Activated B cell treated with CpG ODN at 0.5 μM for 24 hours (primary cell): ENCODE results near the gene TLK1. TPM values are rescaled to one million over a fixed set of nuclear protein-coding genes. Genes with fewer than 3 reads are reported as not detected.
"Not testable (repeated sequence)": the region's sequence is repeated elsewhere in the genome, so short reads cannot be mapped to it uniquely, and the experiment has no call there.

ENCODE experiments used
- ATAC-seq: fragments of 200-7000 bp; cut with Tn5 transposase; one replicate; pipeline ENCODE4 v1.10.0; 2021; ENCODE audit warnings: low read depth, mild to moderate bottlenecking, moderate library complexity
- CTCF ChIA-PET: fragments of 350-600 bp; sonication (Branson Sonifier 250); formaldehyde crosslinking; loops from one replicate; lab custom pipeline; 2021; ENCODE audit warnings: antibody characterized with exemption; lab: Charles Lee
- POLR2A ChIA-PET: fragments of 350-600 bp; sonication (Branson Sonifier 250); formaldehyde crosslinking; loops from one replicate; lab custom pipeline; 2021; ENCODE audit warnings: antibody characterized with exemption; lab: Charles Lee
- DNase-seq: peaks from one replicate; pipeline ENCODE4 v3.0.0; 2022
- H3K27ac Mint-ChIP-seq: one replicate; pipeline ENCODE4 v1.8.0; 2020; ENCODE audit warnings: mixed read lengths
- H3K27me3 Mint-ChIP-seq: one replicate; pipeline ENCODE4 v1.8.0; 2021; ENCODE audit warnings: mixed read lengths
- H3K36me3 Mint-ChIP-seq: one replicate; pipeline ENCODE4 v1.8.0; 2021; ENCODE audit warnings: low read depth, mixed read lengths
- H3K4me1 Mint-ChIP-seq: one replicate; pipeline ENCODE4 v1.8.0; 2021; ENCODE audit warnings: mixed read lengths
- H3K4me3 Mint-ChIP-seq: one replicate; pipeline ENCODE4 v1.8.0; 2020; ENCODE audit warnings: mild to moderate bottlenecking, mixed read lengths
- H3K9me3 Mint-ChIP-seq: one replicate; pipeline ENCODE4 v1.8.0; 2020; ENCODE audit warnings: mixed read lengths
- intact Hi-C: fragments of 100-400 bp; cut with micrococcal nuclease; formaldehyde crosslinking; loops from one replicate; pipeline ENCODE4 v1.15.1; 2024
- total RNA-seq: library from RNA; stranded (reverse); gene quantifications from 2 replicates; pipeline ENCODE4 v1.2.3, GENCODE V29; 2022
- TF ChIP-seq, protein P1 (sequence below): fragments of 200-600 bp; IDR thresholded peaks from one replicate; pipeline ENCODE4 v1.8.0; 2022; ENCODE audit warnings: antibody characterized with exemption, mild to moderate bottlenecking

The TLK1 gene
- total RNA-seq, 1 donor from 2014 or later = 125 TPM

DNA sequence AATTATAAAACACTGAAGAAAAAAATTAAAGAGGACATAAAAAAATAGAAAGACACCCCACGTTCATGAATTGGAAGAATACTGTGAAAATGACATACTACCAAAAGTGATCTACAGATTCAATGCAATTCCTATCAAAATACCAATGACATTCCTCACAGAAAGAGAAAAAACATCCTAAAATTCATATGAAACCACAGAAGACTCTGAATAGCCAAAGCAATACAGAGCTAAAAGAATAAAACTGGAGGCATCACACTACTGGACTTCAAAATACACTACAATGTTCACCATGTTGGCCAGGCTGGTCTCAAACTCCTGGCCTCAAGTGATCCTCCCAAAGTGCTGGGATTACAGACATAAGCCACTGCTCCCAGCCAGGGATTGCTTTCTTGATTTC, 56.3 kb downstream of the TLK1 start:
- no peak for DNase-seq
- intact Hi-C loops = loop anchor here (5.0 kb wide), 1 partner anchor 37 kb away; no protein-coding TSS in a partner anchor
- CTCF ChIA-PET = no interaction called here
- H3K4me3 Mint-ChIP-seq = no peak overlapping the region
- no peak overlapping the region for H3K27ac Mint-ChIP-seq
- H3K9me3 Mint-ChIP-seq = peaks cover 3% of the 10 kb centered on the region
- peaks cover 46% of the 10 kb centered on the region for H3K4me1 Mint-ChIP-seq
- TF ChIP-seq, protein P1, sequence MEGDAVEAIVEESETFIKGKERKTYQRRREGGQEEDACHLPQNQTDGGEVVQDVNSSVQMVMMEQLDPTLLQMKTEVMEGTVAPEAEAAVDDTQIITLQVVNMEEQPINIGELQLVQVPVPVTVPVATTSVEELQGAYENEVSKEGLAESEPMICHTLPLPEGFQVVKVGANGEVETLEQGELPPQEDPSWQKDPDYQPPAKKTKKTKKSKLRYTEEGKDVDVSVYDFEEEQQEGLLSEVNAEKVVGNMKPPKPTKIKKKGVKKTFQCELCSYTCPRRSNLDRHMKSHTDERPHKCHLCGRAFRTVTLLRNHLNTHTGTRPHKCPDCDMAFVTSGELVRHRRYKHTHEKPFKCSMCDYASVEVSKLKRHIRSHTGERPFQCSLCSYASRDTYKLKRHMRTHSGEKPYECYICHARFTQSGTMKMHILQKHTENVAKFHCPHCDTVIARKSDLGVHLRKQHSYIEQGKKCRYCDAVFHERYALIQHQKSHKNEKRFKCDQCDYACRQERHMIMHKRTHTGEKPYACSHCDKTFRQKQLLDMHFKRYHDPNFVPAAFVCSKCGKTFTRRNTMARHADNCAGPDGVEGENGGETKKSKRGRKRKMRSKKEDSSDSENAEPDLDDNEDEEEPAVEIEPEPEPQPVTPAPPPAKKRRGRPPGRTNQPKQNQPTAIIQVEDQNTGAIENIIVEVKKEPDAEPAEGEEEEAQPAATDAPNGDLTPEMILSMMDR = no peak
- POLR2A ChIA-PET = no interaction called here
- ATAC-seq = no peak
- no peaks in the 10 kb centered on the region for H3K27me3 Mint-ChIP-seq
- peaks cover 72% of the 10 kb centered on the region for H3K36me3 Mint-ChIP-seq

DNA sequence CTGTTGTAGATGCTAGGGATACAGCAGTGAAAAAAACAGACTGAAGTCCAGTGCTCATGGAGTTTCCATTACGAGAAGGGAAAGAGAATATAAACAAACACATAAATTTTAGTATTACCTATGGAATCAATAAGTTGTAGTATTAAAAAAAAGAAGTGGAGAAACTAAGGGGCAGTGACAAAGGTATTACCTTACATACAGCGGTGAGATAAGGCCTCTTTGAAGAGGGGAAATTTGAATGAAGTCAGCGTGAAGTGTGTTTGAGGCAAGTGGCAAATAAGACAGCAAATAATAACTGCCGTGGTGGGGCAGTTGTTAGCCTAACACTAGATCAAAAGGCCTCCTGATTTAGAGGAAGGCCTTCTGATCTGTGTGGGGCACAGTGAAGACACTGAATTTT, 57.9 kb downstream of the TLK1 start:
- peaks cover 38% of the 10 kb centered on the region for H3K4me1 Mint-ChIP-seq
- DNase-seq = no peak
- ChIA-PET POLR2A (no interaction called here), CTCF (no interaction called here)
- peak overlapping the region; percentile 42 for H3K27ac Mint-ChIP-seq
- TF ChIP-seq, protein P1 = no peak
- H3K9me3 Mint-ChIP-seq = peaks cover 12% of the 10 kb centered on the region
- intact Hi-C loops = loop anchor here (5.0 kb wide), 1 partner anchor 36 kb away; no protein-coding TSS in a partner anchor
- H3K27me3 Mint-ChIP-seq = no peaks in the 10 kb centered on the region
- H3K36me3 Mint-ChIP-seq = peaks cover 75% of the 10 kb centered on the region
- H3K4me3 Mint-ChIP-seq = no peak overlapping the region
- ATAC-seq = no peak

DNA sequence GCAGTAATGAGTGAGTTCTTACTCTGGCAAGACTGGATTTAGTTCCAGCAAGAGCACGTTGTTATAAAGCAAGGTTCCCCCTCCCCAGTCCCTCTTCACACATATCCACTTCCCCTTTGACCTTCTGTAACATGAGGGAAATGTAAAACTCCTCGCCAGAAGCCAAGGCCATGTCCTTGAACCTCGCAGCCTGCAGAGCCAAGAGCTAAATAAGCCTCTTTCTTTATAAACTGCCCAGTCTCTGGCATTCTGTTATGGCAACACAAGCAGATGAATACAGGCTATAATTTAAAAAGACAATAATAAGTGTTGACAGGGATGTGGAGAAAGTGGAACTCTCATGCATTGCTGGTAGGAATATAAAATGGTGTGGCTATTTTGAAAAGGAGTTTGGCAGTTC, 60.3 kb downstream of the TLK1 start:
- Mint-ChIP-seq H3K27me3 (no peaks in the 10 kb centered on the region), H3K36me3 (peaks cover 64% of the 10 kb centered on the region), H3K9me3 (peaks cover 20% of the 10 kb centered on the region), H3K27ac (no peak overlapping the region), H3K4me3 (no peak overlapping the region), H3K4me1 (peaks cover 29% of the 10 kb centered on the region)
- CTCF ChIA-PET = no interaction called here
- TF ChIP-seq, protein P1 = no peak
- ATAC-seq = no peak
- intact Hi-C loops = loop anchor here (5.0 kb wide), 1 partner anchor 33 kb away; no protein-coding TSS in a partner anchor
- DNase-seq = no peak
- POLR2A ChIA-PET = no interaction called here

DNA sequence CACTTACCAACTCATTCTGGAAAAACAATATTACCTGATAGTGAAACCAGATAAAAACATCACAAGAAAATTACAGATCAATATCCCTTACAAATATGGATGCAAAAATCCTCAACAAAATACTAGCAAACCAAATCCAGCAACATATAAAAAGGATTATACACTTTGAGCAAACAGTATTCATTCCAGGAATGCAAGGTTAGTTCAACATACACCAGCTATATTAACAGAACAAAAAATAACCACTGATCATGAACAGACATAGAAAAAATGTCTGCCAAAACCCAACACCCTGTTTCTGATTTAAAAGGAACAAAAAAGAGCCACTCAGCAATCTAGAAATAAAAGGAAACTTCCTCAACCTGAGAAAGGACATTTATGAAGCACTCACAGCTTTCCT, 62.1 kb downstream of the TLK1 start:
- intact Hi-C loops = no loop called here
- ATAC-seq (no peak), DNase-seq (no peak)
- POLR2A ChIA-PET = no interaction called here
- Mint-ChIP-seq H3K4me3 (no peak overlapping the region), H3K4me1 (peaks cover 34% of the 10 kb centered on the region), H3K27me3 (no peaks in the 10 kb centered on the region), H3K36me3 (peaks cover 60% of the 10 kb centered on the region), H3K9me3 (peaks cover 20% of the 10 kb centered on the region), H3K27ac (no peak overlapping the region)
- TF ChIP-seq, protein P1 = no peak
- CTCF ChIA-PET = interaction anchor here (2.4 kb wide), 1 partner anchor 11 kb away, joined by 10 read pairs; no protein-coding TSS in a partner anchor

DNA sequence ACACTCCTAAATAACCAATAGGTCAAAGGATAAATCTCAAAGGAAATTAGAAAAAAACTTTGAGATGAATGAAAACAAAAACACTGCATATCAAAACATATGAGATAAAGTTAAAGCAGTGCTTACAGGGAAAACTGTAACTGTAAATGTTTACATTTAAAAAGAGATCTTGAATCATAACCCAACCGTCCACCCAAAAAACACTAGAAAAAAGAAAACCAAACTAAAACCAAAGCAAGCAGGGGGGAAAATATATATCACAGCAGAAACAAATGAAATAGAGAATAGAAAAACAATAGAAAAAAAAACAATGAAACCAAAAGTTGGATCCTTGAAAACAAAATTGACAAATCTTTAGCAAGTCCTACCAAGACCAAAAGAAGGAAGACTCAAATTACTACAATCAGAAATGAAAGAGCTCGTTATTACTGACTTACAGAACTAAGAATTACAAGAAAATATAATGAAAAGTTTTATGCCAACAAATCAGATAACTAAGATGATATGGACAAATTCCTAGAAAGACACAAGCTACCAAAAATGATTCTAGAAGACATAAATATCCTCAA, 65.6 kb downstream of the TLK1 start:
- peaks cover 54% of the 10 kb centered on the region for H3K36me3 Mint-ChIP-seq
- no peak for ATAC-seq
- H3K4me1 Mint-ChIP-seq = peaks cover 34% of the 10 kb centered on the region
- intact Hi-C loops = no loop called here
- H3K4me3 Mint-ChIP-seq = no peak overlapping the region
- H3K9me3 Mint-ChIP-seq = peaks cover 20% of the 10 kb centered on the region
- no peak for DNase-seq
- CTCF ChIA-PET = no interaction called here
- POLR2A ChIA-PET = no interaction called here
- TF ChIP-seq, protein P1 = no peak
- H3K27ac Mint-ChIP-seq = no peak overlapping the region
- H3K27me3 Mint-ChIP-seq = no peaks in the 10 kb centered on the region

DNA sequence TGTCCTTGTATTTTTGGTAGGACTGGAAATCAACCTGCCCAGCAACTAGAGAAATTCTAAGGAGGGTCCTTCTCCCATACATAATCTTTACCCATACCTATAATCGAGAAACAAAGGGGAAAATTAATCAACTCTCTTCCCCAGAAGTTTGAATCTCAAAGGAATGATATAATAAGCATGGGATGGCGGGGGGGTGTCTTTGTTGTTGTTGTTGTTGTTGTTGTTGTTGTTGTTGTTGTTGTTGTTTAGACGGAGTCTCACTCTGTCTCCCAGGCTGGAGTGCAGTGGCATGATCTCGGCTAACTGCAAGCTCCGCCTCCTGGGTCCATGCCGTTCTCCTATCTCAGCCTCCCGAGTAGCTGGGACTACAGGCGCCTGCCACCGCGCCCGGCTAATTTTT, 69.2 kb downstream of the TLK1 start:
- H3K27me3 Mint-ChIP-seq, H3K27ac Mint-ChIP-seq, intact Hi-C loops, H3K4me3 Mint-ChIP-seq, DNase-seq, ATAC-seq, POLR2A ChIA-PET, H3K9me3 Mint-ChIP-seq: not testable (repeated sequence)
- CTCF ChIA-PET = interaction anchor here (1.1 kb wide), 1 partner anchor 153 kb away, joined by 3 read pairs; no protein-coding TSS in a partner anchor
- Mint-ChIP-seq H3K4me1 (peaks cover 46% of the 10 kb centered on the region), H3K36me3 (peaks cover 36% of the 10 kb centered on the region)
